ENCODE results near the gene C2orf42. TPM values are rescaled to one million over a fixed set of nuclear protein-coding genes. Genes with fewer than 3 reads are reported as not detected.
"Not testable (repeated sequence)": the region's sequence is repeated elsewhere in the genome, so short reads cannot be mapped to it uniquely, and the experiment has no call there.

The C2orf42 gene
- total and polyA plus RNA-seq, 4 donors, result 8.0 to 17.9 (median 10.2) TPM

GRCh38 chr2:70141212-70141901, 49.5 kb downstream of the C2orf42 start:
- intact Hi-C loops (cut with DNase I), result loop anchor here in 1 of 2 donors (5.0 kb wide), 1 partner anchor 54 kb away; the partner anchor contains the start of gene PCBP1
- DNase-seq (peak; percentile 72 to 75), ATAC-seq (ENCODE audit: low FRiP score) (no peak)
- Histone ChIP-seq H3K4me3 (ENCODE audit: low read length in 2 of 2) (peak overlapping the region; percentile 0 to 31), H3K4me1 (ENCODE audit: control insufficient read depth in 1 of 2, insufficient read depth in 2 of 2, low read length in 2 of 2) (no peaks in the 10 kb centered on the region), H3K27me3 (ENCODE audit: control insufficient read depth in 1 of 2, insufficient read depth in 2 of 2, low read length in 1 of 2) (no peaks in the 10 kb centered on the region), H3K36me3 (ENCODE audit: control insufficient read depth in 1 of 2, insufficient read depth in 2 of 2, low read length in 1 of 2) (no peaks in the 10 kb centered on the region), H3K9me3 (ENCODE audit: control insufficient read depth, low read length) (no peaks in the 10 kb centered on the region), H3K27ac (ENCODE audit: low read depth in 1 of 2, low read length in 2 of 2) (peak overlapping the region; percentile 10 to 93)
- WGBS, 2 donors, result 60 to 61% methylated on average over 14 of the region's 14 CpGs

GRCh38 chr2:70140791-70141211, 50.0 kb downstream of the C2orf42 start:
- Histone ChIP-seq H3K4me1 (ENCODE audit: control insufficient read depth in 1 of 2, insufficient read depth in 2 of 2, low read length in 2 of 2) (no peaks in the 10 kb centered on the region), H3K27ac (ENCODE audit: low read depth in 1 of 2, low read length in 2 of 2) (no peak overlapping the region), H3K36me3 (ENCODE audit: control insufficient read depth in 1 of 2, insufficient read depth in 2 of 2, low read length in 1 of 2) (no peaks in the 10 kb centered on the region), H3K4me3 (ENCODE audit: low read length in 2 of 2) (no peak overlapping the region), H3K27me3 (ENCODE audit: control insufficient read depth in 1 of 2, insufficient read depth in 2 of 2, low read length in 1 of 2) (no peaks in the 10 kb centered on the region), H3K9me3 (ENCODE audit: control insufficient read depth, low read length) (no peaks in the 10 kb centered on the region)
- intact Hi-C loops (cut with DNase I), result loop anchor here in 1 of 2 donors (5.0 kb wide), 1 partner anchor 54 kb away; the partner anchor contains the start of gene PCBP1
- DNase-seq (peak in 1 of 2 donors; percentile 33), ATAC-seq (ENCODE audit: low FRiP score) (no peak)
- 83 to 85% methylated on average over 5 of the region's 5 CpGs for WGBS, 2 donors

- H3K27me3 ChIP-seq (ENCODE audit: control insufficient read depth in 1 of 2, insufficient read depth in 2 of 2, low read length in 1 of 2); ATAC-seq (ENCODE audit: low FRiP score); H3K27ac ChIP-seq (ENCODE audit: low read depth in 1 of 2, low read length in 2 of 2); intact Hi-C loops (cut with DNase I); H3K4me1 ChIP-seq (ENCODE audit: control insufficient read depth in 1 of 2, insufficient read depth in 2 of 2, low read length in 2 of 2); DNase-seq; H3K36me3 ChIP-seq (ENCODE audit: control insufficient read depth in 1 of 2, insufficient read depth in 2 of 2, low read length in 1 of 2); H3K4me3 ChIP-seq (ENCODE audit: low read length in 2 of 2); H3K9me3 ChIP-seq (ENCODE audit: control insufficient read depth, low read length): not testable (repeated sequence)
- 94 to 95% methylated on average over 10 of the region's 10 CpGs for WGBS, 2 donors
These were observed 56.4 kb downstream of the C2orf42 start for GRCh38 chr2:70134323-70134983.

GRCh38 chr2:70133491-70134322, 57.1 kb downstream of the C2orf42 start:
- Histone ChIP-seq H3K27me3 (ENCODE audit: control insufficient read depth in 1 of 2, insufficient read depth in 2 of 2, low read length in 1 of 2) (no peaks in the 10 kb centered on the region), H3K4me1 (ENCODE audit: control insufficient read depth in 1 of 2, insufficient read depth in 2 of 2, low read length in 2 of 2) (peaks cover 0 to 7% of the 10 kb centered on the region in 2 donors), H3K36me3 (ENCODE audit: control insufficient read depth in 1 of 2, insufficient read depth in 2 of 2, low read length in 1 of 2) (no peaks in the 10 kb centered on the region), H3K4me3 (ENCODE audit: low read length in 2 of 2) (no peak overlapping the region), H3K9me3 (ENCODE audit: control insufficient read depth, low read length) (no peaks in the 10 kb centered on the region), H3K27ac (ENCODE audit: low read depth in 1 of 2, low read length in 2 of 2) (peak overlapping the region; percentile 79 to 84)
- ATAC-seq (ENCODE audit: low FRiP score) (no peak), DNase-seq (no peak)
- 78 to 82% methylated on average over 10 of the region's 10 CpGs for WGBS, 2 donors
- intact Hi-C loops (cut with DNase I), result loop anchor here in 1 of 2 donors (2.0 kb wide), 1 partner anchor 39 kb away; no protein-coding TSS in a partner anchor

- DNase-seq, result no peak
- H3K4me1 ChIP-seq (ENCODE audit: control insufficient read depth in 1 of 2, insufficient read depth in 2 of 2, low read length in 2 of 2), result peaks cover 0 to 7% of the 10 kb centered on the region in 2 donors
- H3K27ac ChIP-seq (ENCODE audit: low read depth in 1 of 2, low read length in 2 of 2), result peak overlapping the region; percentile 77 to 84
- 54 to 76% methylated on average over 1 of the region's 1 CpG for WGBS, 2 donors
- H3K9me3 ChIP-seq (ENCODE audit: control insufficient read depth, low read length), result no peaks in the 10 kb centered on the region
- no peaks in the 10 kb centered on the region for H3K36me3 ChIP-seq (ENCODE audit: control insufficient read depth in 1 of 2, insufficient read depth in 2 of 2, low read length in 1 of 2)
- H3K27me3 ChIP-seq (ENCODE audit: control insufficient read depth in 1 of 2, insufficient read depth in 2 of 2, low read length in 1 of 2), result no peaks in the 10 kb centered on the region
- no peak for ATAC-seq (ENCODE audit: low FRiP score)
- intact Hi-C loops (cut with DNase I), result loop anchor here in 1 of 2 donors (2.0 kb wide), 1 partner anchor 38 kb away; no protein-coding TSS in a partner anchor
- no peak overlapping the region for H3K4me3 ChIP-seq (ENCODE audit: low read length in 2 of 2)
These were observed 57.7 kb downstream of the C2orf42 start for GRCh38 chr2:70133127-70133452.

GRCh38 chr2:70132244-70133126, 58.3 kb downstream of the C2orf42 start:
- Histone ChIP-seq H3K27me3 (ENCODE audit: control insufficient read depth in 1 of 2, insufficient read depth in 2 of 2, low read length in 1 of 2) (no peaks in the 10 kb centered on the region), H3K4me1 (ENCODE audit: control insufficient read depth in 1 of 2, insufficient read depth in 2 of 2, low read length in 2 of 2) (peaks cover 0 to 7% of the 10 kb centered on the region in 2 donors), H3K4me3 (ENCODE audit: low read length in 2 of 2) (peak overlapping the region in 1 of 2 donors; percentile 8), H3K27ac (ENCODE audit: low read depth in 1 of 2, low read length in 2 of 2) (peak overlapping the region; percentile 77 to 84), H3K36me3 (ENCODE audit: control insufficient read depth in 1 of 2, insufficient read depth in 2 of 2, low read length in 1 of 2) (no peaks in the 10 kb centered on the region), H3K9me3 (ENCODE audit: control insufficient read depth, low read length) (no peaks in the 10 kb centered on the region)
- no peak for DNase-seq
- 1 to 3% methylated on average over 8 of the region's 8 CpGs for WGBS, 2 donors
- peak; percentile 86 for ATAC-seq (ENCODE audit: low FRiP score)
- intact Hi-C loops (cut with DNase I), result loop anchor here in 1 of 2 donors (2.0 kb wide), 1 partner anchor 38 kb away; no protein-coding TSS in a partner anchor

- H3K27ac ChIP-seq (ENCODE audit: low read depth in 1 of 2, low read length in 2 of 2), result peak overlapping the region in 1 of 2 donors; percentile 84
- not testable (repeated sequence) for H3K4me1 ChIP-seq (ENCODE audit: control insufficient read depth in 1 of 2, insufficient read depth in 2 of 2, low read length in 2 of 2); H3K4me3 ChIP-seq (ENCODE audit: low read length in 2 of 2); DNase-seq; H3K36me3 ChIP-seq (ENCODE audit: control insufficient read depth in 1 of 2, insufficient read depth in 2 of 2, low read length in 1 of 2); H3K27me3 ChIP-seq (ENCODE audit: control insufficient read depth in 1 of 2, insufficient read depth in 2 of 2, low read length in 1 of 2); H3K9me3 ChIP-seq (ENCODE audit: control insufficient read depth, low read length); ATAC-seq (ENCODE audit: low FRiP score)
- WGBS, 2 donors, result 84 to 87% methylated on average over 17 of the region's 17 CpGs
- intact Hi-C loops (cut with DNase I), result loop anchor here in 1 of 2 donors (2.0 kb wide), 1 partner anchor 37 kb away; no protein-coding TSS in a partner anchor
These were observed 59.3 kb downstream of the C2orf42 start for GRCh38 chr2:70131344-70132143.
